Endothelial cell of umbilical vein (primary cell): ENCODE results near the gene USH2A.

Experiments used
- EZH2 ChIP-seq: IDR thresholded peaks from 2 replicates; pipeline ENCODE4 v1.6.1; 2012; ENCODE audit warnings: borderline replicate concordance, low read depth, mild to moderate bottlenecking, moderate library complexity, low read length, inconsistent platforms; ENCODE audit not compliant: severe bottlenecking
- FOS ChIP-seq: IDR thresholded peaks from 2 replicates; pipeline ENCODE4 v1.6.1; 2011; ENCODE audit warnings: mild to moderate bottlenecking, low read length, moderate library complexity, borderline replicate concordance; ENCODE audit not compliant: insufficient read depth
- JUN ChIP-seq: IDR thresholded peaks from 2 replicates; pipeline ENCODE4 v1.6.1; 2011; ENCODE audit warnings: borderline replicate concordance, low read depth; ENCODE audit not compliant: insufficient read length, insufficient read depth
- MAX ChIP-seq: IDR thresholded peaks from 2 replicates; pipeline ENCODE4 v1.6.1; 2011; ENCODE audit not compliant: insufficient read depth, insufficient read length
- POLR2A ChIP-seq: IDR thresholded peaks from 2 replicates; pipeline ENCODE4 v1.6.1; 2012; ENCODE audit warnings: low read depth, mild to moderate bottlenecking, control low read depth, low read length
- POLR2AphosphoS5 ChIP-seq: IDR thresholded peaks from 2 replicates; pipeline ENCODE4 v1.6.1; 2012; ENCODE audit warnings: low read depth, mild to moderate bottlenecking, control low read depth, low read length, moderate library complexity; ENCODE audit not compliant: insufficient read depth
- TF ChIP-seq, protein P1 (sequence below), 2 donors: IDR thresholded peaks; 1 replicate in 1 of 2; 2 replicates in 1 of 2; pipeline ENCODE4 v1.5.1; 2011; ENCODE audit warnings: low read length in 2 of 2, mild to moderate bottlenecking in 2 of 2, moderate library complexity in 2 of 2, control low read depth in 1 of 2, inconsistent platforms in 1 of 2, low read depth in 1 of 2; ENCODE audit not compliant: insufficient read depth in 1 of 2; ENCODE audit errors: extremely low read depth in 1 of 2

- TF ChIP-seq POLR2A = no peak
- TF ChIP-seq POLR2AphosphoS5 = no peak
- TF ChIP-seq, protein P1, sequence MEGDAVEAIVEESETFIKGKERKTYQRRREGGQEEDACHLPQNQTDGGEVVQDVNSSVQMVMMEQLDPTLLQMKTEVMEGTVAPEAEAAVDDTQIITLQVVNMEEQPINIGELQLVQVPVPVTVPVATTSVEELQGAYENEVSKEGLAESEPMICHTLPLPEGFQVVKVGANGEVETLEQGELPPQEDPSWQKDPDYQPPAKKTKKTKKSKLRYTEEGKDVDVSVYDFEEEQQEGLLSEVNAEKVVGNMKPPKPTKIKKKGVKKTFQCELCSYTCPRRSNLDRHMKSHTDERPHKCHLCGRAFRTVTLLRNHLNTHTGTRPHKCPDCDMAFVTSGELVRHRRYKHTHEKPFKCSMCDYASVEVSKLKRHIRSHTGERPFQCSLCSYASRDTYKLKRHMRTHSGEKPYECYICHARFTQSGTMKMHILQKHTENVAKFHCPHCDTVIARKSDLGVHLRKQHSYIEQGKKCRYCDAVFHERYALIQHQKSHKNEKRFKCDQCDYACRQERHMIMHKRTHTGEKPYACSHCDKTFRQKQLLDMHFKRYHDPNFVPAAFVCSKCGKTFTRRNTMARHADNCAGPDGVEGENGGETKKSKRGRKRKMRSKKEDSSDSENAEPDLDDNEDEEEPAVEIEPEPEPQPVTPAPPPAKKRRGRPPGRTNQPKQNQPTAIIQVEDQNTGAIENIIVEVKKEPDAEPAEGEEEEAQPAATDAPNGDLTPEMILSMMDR (IDR thresholded peaks at IDR 0.05; ENCODE audit: extremely low read depth in 1 of 2, insufficient read depth in 1 of 2, low read depth in 1 of 2, low read length in 2 of 2) = no peak
- TF ChIP-seq FOS = no peak
- no peak for TF ChIP-seq JUN
- TF ChIP-seq MAX = no peak
- TF ChIP-seq EZH2 = no peak
Observed at GRCh38 chr1:215825056-215825455, 598.2 kb downstream of the USH2A start.
